ENCODE data around the gene UPF2.

UPF2 gene

DNA sequence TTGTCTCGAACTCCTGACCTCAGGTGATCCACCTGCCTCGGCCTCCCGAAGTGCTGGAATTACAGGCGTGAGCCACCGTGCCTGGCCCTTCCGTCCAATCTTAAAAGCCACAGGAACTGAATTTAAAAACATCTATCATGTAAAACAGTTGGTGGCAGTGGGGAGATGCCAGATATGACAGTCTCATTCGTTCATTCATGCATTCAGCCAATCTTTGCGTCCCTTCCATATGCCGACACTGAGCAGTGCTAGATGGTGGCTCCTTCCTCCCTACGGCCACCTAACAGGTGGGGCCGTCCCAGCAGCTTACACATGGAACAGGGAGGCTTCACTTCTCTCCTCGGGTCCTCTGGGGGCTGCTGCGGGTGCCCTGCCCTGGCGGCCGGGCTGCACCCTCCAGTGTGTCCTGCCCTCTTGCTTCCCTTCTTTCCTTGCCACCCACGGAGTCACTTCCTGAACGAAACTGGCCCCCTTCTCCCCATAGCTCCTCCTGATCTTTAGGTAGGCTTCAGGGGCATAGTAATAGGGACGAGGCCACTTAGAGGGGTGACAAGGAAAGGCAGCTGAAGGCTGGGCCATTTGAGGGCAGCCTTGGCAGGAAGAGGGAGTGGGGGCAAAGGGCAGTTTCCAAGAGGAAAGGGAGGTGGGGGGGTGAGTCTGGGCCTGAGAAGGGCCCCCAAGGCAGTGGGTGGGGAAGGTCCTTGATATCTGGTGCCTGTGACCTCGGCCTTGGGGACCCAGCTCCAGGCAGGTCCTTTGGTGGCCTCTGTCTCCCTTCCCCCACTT is 165.6 kb downstream of the UPF2 start:
- no peak overlapping the region for H3K4me3 ChIP-seq (ENCODE audit: control insufficient read depth, low read depth, low read length)
- TF ChIP-seq, protein P1, sequence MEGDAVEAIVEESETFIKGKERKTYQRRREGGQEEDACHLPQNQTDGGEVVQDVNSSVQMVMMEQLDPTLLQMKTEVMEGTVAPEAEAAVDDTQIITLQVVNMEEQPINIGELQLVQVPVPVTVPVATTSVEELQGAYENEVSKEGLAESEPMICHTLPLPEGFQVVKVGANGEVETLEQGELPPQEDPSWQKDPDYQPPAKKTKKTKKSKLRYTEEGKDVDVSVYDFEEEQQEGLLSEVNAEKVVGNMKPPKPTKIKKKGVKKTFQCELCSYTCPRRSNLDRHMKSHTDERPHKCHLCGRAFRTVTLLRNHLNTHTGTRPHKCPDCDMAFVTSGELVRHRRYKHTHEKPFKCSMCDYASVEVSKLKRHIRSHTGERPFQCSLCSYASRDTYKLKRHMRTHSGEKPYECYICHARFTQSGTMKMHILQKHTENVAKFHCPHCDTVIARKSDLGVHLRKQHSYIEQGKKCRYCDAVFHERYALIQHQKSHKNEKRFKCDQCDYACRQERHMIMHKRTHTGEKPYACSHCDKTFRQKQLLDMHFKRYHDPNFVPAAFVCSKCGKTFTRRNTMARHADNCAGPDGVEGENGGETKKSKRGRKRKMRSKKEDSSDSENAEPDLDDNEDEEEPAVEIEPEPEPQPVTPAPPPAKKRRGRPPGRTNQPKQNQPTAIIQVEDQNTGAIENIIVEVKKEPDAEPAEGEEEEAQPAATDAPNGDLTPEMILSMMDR (conservative IDR thresholded peaks at IDR 0.05; ENCODE audit: control insufficient read depth, insufficient read depth, low read depth, low read length) = no peak
- DNase-seq (ENCODE audit: low read depth) = no peak

- H3K4me3 ChIP-seq (ENCODE audit: control insufficient read depth, low read depth, low read length) = no peak overlapping the region
- no peak for DNase-seq (ENCODE audit: low read depth)
- TF ChIP-seq, protein P1 (conservative IDR thresholded peaks at IDR 0.05; ENCODE audit: control insufficient read depth, insufficient read depth, low read depth, low read length) = no peak
Observed at GRCh38 chr10:11876324-11876723, 166.3 kb downstream of the UPF2 start.

GRCh38 chr10:11875494-11876281 is 166.9 kb downstream of the UPF2 start:
- DNase-seq (ENCODE audit: low read depth) = peak; percentile 78
- TF ChIP-seq, protein P1 (conservative IDR thresholded peaks at IDR 0.05; ENCODE audit: control insufficient read depth, insufficient read depth, low read depth, low read length) = no peak
- H3K4me3 ChIP-seq (ENCODE audit: control insufficient read depth, low read depth, low read length) = no peak overlapping the region

DNA sequence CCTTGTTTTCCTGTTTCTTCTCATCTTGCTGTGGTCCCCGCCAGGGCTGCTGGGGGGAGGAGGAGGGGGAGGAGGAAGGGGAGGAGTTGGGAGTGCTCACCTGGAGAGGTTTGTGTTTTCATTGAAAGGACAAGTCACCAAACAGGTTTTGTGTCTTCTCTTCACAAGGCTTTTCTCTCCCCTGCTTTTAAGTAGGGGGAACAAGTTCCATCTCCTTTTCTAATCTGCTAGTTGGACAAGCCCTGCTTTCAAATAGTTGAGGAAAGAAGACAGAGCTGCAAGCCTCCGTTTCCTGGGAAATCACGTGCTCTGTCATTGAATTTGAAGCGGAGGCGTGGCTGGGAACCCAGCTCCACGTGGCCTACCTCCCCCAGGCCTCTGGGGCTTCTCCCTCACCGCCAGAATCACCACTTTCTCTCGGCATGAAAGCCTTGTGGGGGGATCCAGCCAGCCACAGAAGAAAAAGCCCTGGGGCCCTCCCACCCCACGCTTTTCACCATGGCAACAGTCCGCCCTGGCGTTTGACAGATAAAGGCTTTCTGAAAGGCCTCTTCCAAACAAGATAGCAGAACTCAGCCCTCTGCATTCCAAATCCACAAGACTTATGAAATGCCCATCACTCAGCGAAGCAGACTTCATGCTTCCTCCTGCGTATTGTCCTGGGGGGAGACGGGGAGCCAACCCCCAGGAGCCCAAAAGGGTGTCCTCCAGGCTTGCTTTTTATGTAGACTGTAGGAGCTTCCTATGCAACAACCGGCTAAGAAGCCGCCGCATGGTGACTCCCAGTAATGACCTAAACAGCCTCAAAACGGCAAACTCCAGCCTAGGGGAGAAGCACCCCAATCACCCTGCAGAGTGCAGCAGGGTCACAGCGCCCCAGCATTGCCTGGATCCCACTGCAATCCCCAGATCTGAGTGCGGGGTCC is 167.8 kb downstream of the UPF2 start:
- peak; percentile 17 for DNase-seq (ENCODE audit: low read depth)
- H3K4me3 ChIP-seq (ENCODE audit: control insufficient read depth, low read depth, low read length) = no peak overlapping the region
- TF ChIP-seq, protein P1 (conservative IDR thresholded peaks at IDR 0.05; ENCODE audit: control insufficient read depth, insufficient read depth, low read depth, low read length) = no peak

DNA sequence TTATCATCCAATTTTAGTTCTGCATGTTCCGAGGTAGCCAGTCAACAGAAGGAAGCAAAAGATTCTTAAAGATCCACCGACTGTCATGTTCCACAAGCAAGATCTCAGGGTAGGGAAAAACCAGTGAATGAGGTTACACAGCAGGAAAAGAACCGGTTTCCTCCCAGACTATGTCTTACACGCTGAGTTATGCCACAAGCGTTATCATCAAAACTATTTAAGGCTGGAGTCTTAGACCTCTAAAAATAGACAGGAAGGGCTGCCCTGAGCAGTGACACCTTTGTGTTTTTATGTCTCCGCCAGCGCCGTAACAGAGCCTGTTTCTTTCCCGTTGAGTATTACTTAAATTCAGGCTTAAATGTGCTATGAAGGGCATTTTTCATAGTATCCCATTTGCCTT is 171.1 kb downstream of the UPF2 start:
- TF ChIP-seq, protein P1 (conservative IDR thresholded peaks at IDR 0.05; ENCODE audit: control insufficient read depth, insufficient read depth, low read depth, low read length) = no peak
- no peak overlapping the region for H3K4me3 ChIP-seq (ENCODE audit: control insufficient read depth, low read depth, low read length)
- no peak for DNase-seq (ENCODE audit: low read depth)

DNA sequence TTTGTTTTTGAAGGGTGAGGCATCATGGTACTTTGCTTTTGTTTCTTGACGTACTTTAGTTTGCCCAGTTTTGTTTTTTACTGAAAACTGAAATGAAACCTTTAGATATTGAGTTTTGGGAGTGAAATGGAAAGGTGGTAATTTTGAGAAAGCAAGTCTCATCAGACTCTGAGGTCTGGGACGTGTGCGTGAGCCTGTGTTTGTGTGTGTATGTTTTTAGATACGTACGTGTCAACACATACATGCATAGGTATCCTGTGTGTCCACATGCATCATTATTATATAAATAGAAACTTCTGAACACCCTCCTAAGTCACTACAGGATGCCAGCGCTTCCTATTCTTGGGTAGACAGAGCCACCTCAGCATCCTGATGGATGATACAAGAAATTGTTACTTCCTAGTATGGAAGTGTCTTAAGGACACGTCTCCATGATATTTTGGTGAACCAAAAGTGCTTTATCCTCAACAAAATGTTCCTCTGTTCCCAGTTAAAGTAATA is 171.7 kb downstream of the UPF2 start:
- no peak overlapping the region for H3K4me3 ChIP-seq (ENCODE audit: control insufficient read depth, low read depth, low read length)
- TF ChIP-seq, protein P1 (conservative IDR thresholded peaks at IDR 0.05; ENCODE audit: control insufficient read depth, insufficient read depth, low read depth, low read length) = no peak
- no peak for DNase-seq (ENCODE audit: low read depth)
